ENCODE data around the gene ZFP82. TPM values are rescaled to one million over a fixed set of nuclear protein-coding genes. Genes with fewer than 3 reads are reported as not detected.

The ZFP82 gene
- polyA plus RNA-seq, 2 of the 4 experiments (the other 2 are of a cell fraction) = 3.7 to 6.7 TPM

DNA sequence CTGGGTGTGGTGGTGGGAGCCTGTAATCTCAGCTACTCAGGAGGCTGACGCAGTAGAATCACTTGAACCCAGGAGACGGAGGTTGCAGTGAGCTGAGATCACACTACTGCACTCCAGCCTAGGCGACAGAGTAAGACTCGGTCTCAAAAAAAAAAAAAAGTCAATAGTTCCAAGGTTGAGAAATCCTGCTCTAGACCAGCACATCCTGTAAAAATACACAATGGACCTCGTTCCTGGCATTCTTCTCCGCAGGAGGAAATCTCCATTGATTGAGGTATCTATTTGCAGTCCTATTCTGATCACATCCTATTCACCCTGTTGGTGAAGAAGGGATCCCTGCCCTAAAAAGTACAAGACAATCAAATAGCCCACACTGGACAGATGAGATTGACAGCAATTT lies 54.6 kb downstream of the ZFP82 start:
- no peak for FAIRE-seq
- CTCF ChIA-PET = no interaction called here
- Histone ChIP-seq H3K4me1 (no peaks in the 10 kb centered on the region), H3K27ac (no peak overlapping the region), H3K9me3 (peaks cover 91% of the 10 kb centered on the region), H3K4me3 (no peak overlapping the region), H3K4me2 (no peak overlapping the region)
- POLR2A ChIA-PET = no interaction called here
- WGBS (ENCODE audit: missing lambda C conversion rate) = 79% methylated on average over 6 of the region's 6 CpGs
- DNase-seq (ENCODE audit: low read depth in 1 of 2, low spot score in 1 of 2) = no peak
- ATAC-seq = no peak
- TF ChIP-seq, protein P1, sequence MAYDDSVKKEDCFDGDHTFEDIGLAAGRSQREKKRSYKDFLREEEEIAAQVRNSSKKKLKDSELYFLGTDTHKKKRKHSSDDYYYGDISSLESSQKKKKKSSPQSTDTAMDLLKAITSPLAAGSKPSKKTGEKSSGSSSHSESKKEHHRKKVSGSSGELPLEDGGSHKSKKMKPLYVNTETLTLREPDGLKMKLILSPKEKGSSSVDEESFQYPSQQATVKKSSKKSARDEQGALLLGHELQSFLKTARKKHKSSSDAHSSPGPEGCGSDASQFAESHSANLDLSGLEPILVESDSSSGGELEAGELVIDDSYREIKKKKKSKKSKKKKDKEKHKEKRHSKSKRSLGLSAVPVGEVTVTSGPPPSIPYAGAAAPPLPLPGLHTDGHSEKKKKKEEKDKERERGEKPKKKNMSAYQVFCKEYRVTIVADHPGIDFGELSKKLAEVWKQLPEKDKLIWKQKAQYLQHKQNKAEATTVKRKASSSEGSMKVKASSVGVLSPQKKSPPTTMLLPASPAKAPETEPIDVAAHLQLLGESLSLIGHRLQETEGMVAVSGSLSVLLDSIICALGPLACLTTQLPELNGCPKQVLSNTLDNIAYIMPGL (CRISPR knock-in tag; IDR thresholded peaks at IDR 0.05; ENCODE audit: borderline replicate concordance) = no peak
- TF ChIP-seq CEBPB (IDR thresholded peaks at IDR 0.05) = no peak
- TF ChIP-seq, protein P2, sequence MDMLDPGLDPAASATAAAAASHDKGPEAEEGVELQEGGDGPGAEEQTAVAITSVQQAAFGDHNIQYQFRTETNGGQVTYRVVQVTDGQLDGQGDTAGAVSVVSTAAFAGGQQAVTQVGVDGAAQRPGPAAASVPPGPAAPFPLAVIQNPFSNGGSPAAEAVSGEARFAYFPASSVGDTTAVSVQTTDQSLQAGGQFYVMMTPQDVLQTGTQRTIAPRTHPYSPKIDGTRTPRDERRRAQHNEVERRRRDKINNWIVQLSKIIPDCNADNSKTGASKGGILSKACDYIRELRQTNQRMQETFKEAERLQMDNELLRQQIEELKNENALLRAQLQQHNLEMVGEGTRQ (IDR thresholded peaks at IDR 0.05) = no peak

Other genes starting within 250 kb of the ZFP82 start
- gene ZNF565, start 204.0 kb downstream of the ZFP82 start, polyA plus RNA-seq (2011; rRNA removed) = 5.6 and 6.8 TPM in 2 replicates
- 4.1 to 4.7 TPM (median 4.5 TPM) in 3 replicates for gene ZNF565, start 204.0 kb downstream of the ZFP82 start, polyA plus RNA-seq (2017; fragmentation: RNase III; extraction: RNeasy Plus Mini Kit Qiagen cat#74134 plus additional on column Dnase treatment)
- gene ZNF146, start 203.5 kb downstream of the ZFP82 start, polyA plus RNA-seq (2011; rRNA removed) = 293 and 362 TPM in 2 replicates
- 157 to 197 TPM (median 162 TPM) in 3 replicates for gene ZNF146, start 203.5 kb downstream of the ZFP82 start, polyA plus RNA-seq (2017; fragmentation: RNase III; extraction: RNeasy Plus Mini Kit Qiagen cat#74134 plus additional on column Dnase treatment)
- gene ZFP14, start 39.4 kb downstream of the ZFP82 start, polyA plus RNA-seq (2011; rRNA removed) = 5.8 and 7.1 TPM in 2 replicates
- 3.3 to 3.8 TPM (median 3.4 TPM) in 3 replicates for gene ZFP14, start 39.4 kb downstream of the ZFP82 start, polyA plus RNA-seq (2017; fragmentation: RNase III; extraction: RNeasy Plus Mini Kit Qiagen cat#74134 plus additional on column Dnase treatment)
- gene ZNF566, start 70.9 kb upstream of the ZFP82 start, polyA plus RNA-seq (2011; rRNA removed) = 12.6 and 13.0 TPM in 2 replicates
- gene ZNF566, start 70.9 kb upstream of the ZFP82 start, polyA plus RNA-seq (2017; fragmentation: RNase III; extraction: RNeasy Plus Mini Kit Qiagen cat#74134 plus additional on column Dnase treatment) = 10.6 to 12.0 TPM (median 11.7 TPM) in 3 replicates
- 19.3 and 25.6 TPM in 2 replicates for gene ZNF260, start 109.6 kb upstream of the ZFP82 start, polyA plus RNA-seq (2011; rRNA removed)
- gene ZNF260, start 109.6 kb upstream of the ZFP82 start, polyA plus RNA-seq (2017; fragmentation: RNase III; extraction: RNeasy Plus Mini Kit Qiagen cat#74134 plus additional on column Dnase treatment) = 22.0 to 23.8 TPM (median 22.8 TPM) in 3 replicates
- gene ZNF529, start 154.6 kb upstream of the ZFP82 start, polyA plus RNA-seq (2011; rRNA removed) = 6.0 and 7.0 TPM in 2 replicates
- 3.1 to 3.6 TPM (median 3.2 TPM) in 3 replicates for gene ZNF529, start 154.6 kb upstream of the ZFP82 start, polyA plus RNA-seq (2017; fragmentation: RNase III; extraction: RNeasy Plus Mini Kit Qiagen cat#74134 plus additional on column Dnase treatment)
- gene ZNF382, start 186.7 kb upstream of the ZFP82 start, polyA plus RNA-seq (2011; rRNA removed) = 0.24 and 0.30 TPM in 2 replicates
- gene ZNF382, start 186.7 kb upstream of the ZFP82 start, polyA plus RNA-seq (2017; fragmentation: RNase III; extraction: RNeasy Plus Mini Kit Qiagen cat#74134 plus additional on column Dnase treatment) = 0.04 to 0.12 TPM (median 0.08 TPM) in 3 replicates
- gene ZNF461, start 248.2 kb upstream of the ZFP82 start, polyA plus RNA-seq (2011; rRNA removed) = 12.0 and 14.7 TPM in 2 replicates
- 11.1 to 12.4 TPM (median 11.2 TPM) in 3 replicates for gene ZNF461, start 248.2 kb upstream of the ZFP82 start, polyA plus RNA-seq (2017; fragmentation: RNase III; extraction: RNeasy Plus Mini Kit Qiagen cat#74134 plus additional on column Dnase treatment)